Sigmoid colon (tissue), 7 donors: ENCODE measurements around the gene PPP1R12B. TPM values are rescaled to one million over a fixed set of nuclear protein-coding genes. Genes with fewer than 3 reads are reported as not detected.

Experiments used
- DNase-seq: peaks from one replicate; pipeline ENCODE4 v3.0.0-alpha.2; 2019
- H3K27ac ChIP-seq, 4 donors: fragments of 200-600 bp; sonication (generic); one replicate each; pipeline ENCODE4 v1.5.1; 2016 to 2019; ENCODE audit warnings: mild to moderate bottlenecking in 1 of 4
- H3K27me3 ChIP-seq, 3 donors: fragments of 200-600 bp; sonication (generic); one replicate each; pipeline ENCODE4 v1.5.1; 2019; ENCODE audit warnings: mild to moderate bottlenecking in 1 of 3
- H3K36me3 ChIP-seq, 4 donors: fragments of 200-600 bp; sonication (generic); one replicate each; pipeline ENCODE4 v1.5.1; 2016 to 2019
- H3K4me1 ChIP-seq, 4 donors: fragments of 200-600 bp; sonication (generic); one replicate each; pipeline ENCODE4 v1.5.1; 2017 to 2019
- H3K4me3 ChIP-seq, 4 donors: fragments of 200-600 bp; sonication (generic); one replicate each; pipeline ENCODE4 v1.5.1; 2017 to 2019; ENCODE audit warnings: mild to moderate bottlenecking in 2 of 4, moderate library complexity in 1 of 4
- H3K9me3 ChIP-seq, 4 donors: fragments of 200-600 bp in 3 of 4; sonication (generic) in 3 of 4; one replicate each; pipeline versions ENCODE4 v1.5.1 to v1.6.1; 2013 to 2019
- EP300 ChIP-seq, 4 donors: sonication (generic); formaldehyde crosslinking; IDR thresholded peaks; one replicate each; pipeline ENCODE4 v1.6.1; 2017; ENCODE audit warnings: antibody characterized with exemption in 4 of 4
- POLR2A ChIP-seq, 2 donors: fragments of 450-650 bp; IDR thresholded peaks; one replicate each; pipeline ENCODE4 v1.6.1; 2016; ENCODE audit warnings: antibody characterized with exemption in 2 of 2, mild to moderate bottlenecking in 2 of 2, moderate library complexity in 2 of 2
- POLR2AphosphoS5 ChIP-seq, 4 donors: sonication (generic); formaldehyde crosslinking; IDR thresholded peaks; one replicate each; pipeline ENCODE4 v1.6.1; 2017; ENCODE audit warnings: antibody characterized with exemption in 4 of 4
- WGBS, 2 donors: extraction: QIAGEN DNeasy Blood & Tissue Kit; methylation state at CpG; one replicate each; pipeline ENCODE4 v1.1.7; 2013; 5-methylcytosine and 5-hydroxymethylcytosine counted together
- intact Hi-C: fragments of 100-400 bp; cut with DNase I; formaldehyde crosslinking; loops from one replicate; pipeline ENCODE4 v1.15.1; 2023
- polyA plus RNA-seq, 3 donors: library from polyadenylated mRNA; stranded (reverse); fragments of 200-250 nt; gene quantifications; one replicate each; pipeline ENCODE4 v1.2.3, GENCODE V29; 2013
- total RNA-seq, 4 donors: library from RNA; depleted of rRNA; stranded (reverse); fragments of >200 nt; gene quantifications; one replicate each; pipeline ENCODE4 v1.1.0, GENCODE V29; 2016
- TF ChIP-seq, protein P1 (sequence below), 4 experiments: fragments of 450-650 bp in 3 of 4; fragments of 200-600 bp in 1 of 4; IDR thresholded peaks; one replicate each; pipeline ENCODE4 v1.5.1; 2016 to 2019; ENCODE audit warnings: antibody characterized with exemption in 4 of 4, mild to moderate bottlenecking in 3 of 4, moderate library complexity in 2 of 4
- donor health status: healthy with polysubstance abuse.
- donor health status: Bipolar disorder and iron deficiency.
- donor health status: healthy.

Gene PPP1R12B
- total and polyA plus RNA-seq, 7 donors = 5.3 to 995 (median 493) TPM

DNA sequence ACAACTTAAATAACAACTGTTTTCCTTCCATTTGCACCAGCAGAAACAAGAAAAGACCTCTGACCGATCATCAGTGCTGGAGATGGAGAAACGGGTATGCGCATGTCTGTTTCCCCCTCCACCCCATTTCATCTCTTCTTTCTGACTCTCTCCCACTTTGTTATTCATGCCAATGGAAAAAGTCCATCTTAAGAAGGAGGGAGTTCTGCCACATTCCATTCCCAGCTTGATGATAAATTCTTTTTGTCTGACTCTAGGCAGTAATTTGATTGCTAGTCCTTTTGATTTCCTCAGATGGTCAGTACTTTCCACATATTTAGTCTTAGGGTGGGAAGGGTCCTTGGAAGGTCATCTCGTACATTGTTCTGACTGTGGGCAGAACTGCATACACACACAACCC, 219.2 kb downstream of the PPP1R12B start:
- no peak for DNase-seq

DNA sequence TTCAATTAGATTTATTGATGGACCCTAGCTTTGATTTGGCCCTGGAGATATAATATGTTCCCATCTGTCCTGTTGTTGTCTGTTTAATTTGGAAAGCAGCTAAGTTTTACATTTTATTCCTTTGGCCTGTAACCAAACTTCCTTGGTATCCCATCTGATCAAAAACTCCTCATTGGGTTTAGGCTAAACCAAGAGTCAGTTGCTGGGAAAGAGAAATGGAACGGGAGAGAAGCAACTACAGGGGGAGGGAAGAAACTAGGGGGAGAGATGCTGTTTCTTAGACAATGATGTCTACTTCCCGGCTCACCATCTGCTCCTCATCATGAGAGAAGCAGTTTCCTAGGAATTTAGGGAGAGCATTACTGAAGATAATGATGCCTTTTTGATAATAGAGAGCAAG, 219.9 kb downstream of the PPP1R12B start:
- WGBS, 2 donors = 81 to 84% methylated on average over 2 of the region's 2 CpGs
- Histone ChIP-seq H3K36me3 (peaks cover 15 to 86% (median 52%) of the 10 kb centered on the region in 4 donors), H3K27me3 (no peaks in the 10 kb centered on the region), H3K4me1 (peaks cover 0 to 100% (median 98%) of the 10 kb centered on the region in 4 donors), H3K27ac (peak overlapping the region; percentile 78 to 94 (median 85)), H3K9me3 (no peaks in the 10 kb centered on the region), H3K4me3 (no peak overlapping the region)
- intact Hi-C loops = no loop called here
- DNase-seq = no peak
- TF ChIP-seq, protein P1, sequence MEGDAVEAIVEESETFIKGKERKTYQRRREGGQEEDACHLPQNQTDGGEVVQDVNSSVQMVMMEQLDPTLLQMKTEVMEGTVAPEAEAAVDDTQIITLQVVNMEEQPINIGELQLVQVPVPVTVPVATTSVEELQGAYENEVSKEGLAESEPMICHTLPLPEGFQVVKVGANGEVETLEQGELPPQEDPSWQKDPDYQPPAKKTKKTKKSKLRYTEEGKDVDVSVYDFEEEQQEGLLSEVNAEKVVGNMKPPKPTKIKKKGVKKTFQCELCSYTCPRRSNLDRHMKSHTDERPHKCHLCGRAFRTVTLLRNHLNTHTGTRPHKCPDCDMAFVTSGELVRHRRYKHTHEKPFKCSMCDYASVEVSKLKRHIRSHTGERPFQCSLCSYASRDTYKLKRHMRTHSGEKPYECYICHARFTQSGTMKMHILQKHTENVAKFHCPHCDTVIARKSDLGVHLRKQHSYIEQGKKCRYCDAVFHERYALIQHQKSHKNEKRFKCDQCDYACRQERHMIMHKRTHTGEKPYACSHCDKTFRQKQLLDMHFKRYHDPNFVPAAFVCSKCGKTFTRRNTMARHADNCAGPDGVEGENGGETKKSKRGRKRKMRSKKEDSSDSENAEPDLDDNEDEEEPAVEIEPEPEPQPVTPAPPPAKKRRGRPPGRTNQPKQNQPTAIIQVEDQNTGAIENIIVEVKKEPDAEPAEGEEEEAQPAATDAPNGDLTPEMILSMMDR (IDR thresholded peaks at IDR 0.05) = no peak
- no peak for TF ChIP-seq EP300 (IDR thresholded peaks at IDR 0.05)
- TF ChIP-seq POLR2AphosphoS5 (IDR thresholded peaks at IDR 0.05) = no peak
- TF ChIP-seq POLR2A (IDR thresholded peaks at IDR 0.05) = no peak

More for the DNA sequence above, 219.2 kb downstream of the PPP1R12B start:
- intact Hi-C loops = no loop called here
- Histone ChIP-seq H3K27me3 (no peaks in the 10 kb centered on the region), H3K9me3 (no peaks in the 10 kb centered on the region), H3K27ac (peak overlapping the region; percentile 78 to 94 (median 85)), H3K4me3 (no peak overlapping the region), H3K36me3 (peaks cover 12 to 87% (median 48%) of the 10 kb centered on the region in 4 donors), H3K4me1 (peaks cover 0 to 100% (median 97%) of the 10 kb centered on the region in 4 donors)
- TF ChIP-seq EP300 (IDR thresholded peaks at IDR 0.05) (no peak), POLR2AphosphoS5 (IDR thresholded peaks at IDR 0.05) (peak in 1 of 4 donors; percentile 16)
- WGBS, 2 donors = 87 to 91% methylated on average over 4 of the region's 4 CpGs

DNA sequence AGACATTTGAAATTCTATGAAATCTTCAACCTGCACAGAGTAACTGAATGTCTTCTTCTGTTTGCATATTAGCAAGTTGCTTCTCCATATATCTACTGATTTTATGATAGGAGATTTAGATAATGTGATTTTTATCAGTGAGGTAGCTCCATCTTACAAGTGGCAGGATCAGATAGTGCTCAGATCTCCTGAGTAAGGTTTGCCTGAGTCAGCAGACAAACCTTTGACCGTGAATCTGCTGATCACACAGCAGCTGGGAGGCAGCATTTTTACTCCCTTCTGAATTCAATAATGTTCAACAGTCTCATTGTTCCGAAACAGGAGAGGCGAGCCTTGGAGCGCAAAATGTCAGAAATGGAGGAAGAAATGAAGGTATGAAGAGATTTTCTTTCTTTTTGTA, 220.3 kb downstream of the PPP1R12B start:
- TF ChIP-seq POLR2AphosphoS5 (IDR thresholded peaks at IDR 0.05) (no peak), POLR2A (IDR thresholded peaks at IDR 0.05) (no peak), EP300 (IDR thresholded peaks at IDR 0.05) (no peak)
- TF ChIP-seq, protein P1 (IDR thresholded peaks at IDR 0.05) = no peak
- Histone ChIP-seq H3K27ac (peak overlapping the region; percentile 78 to 94 (median 85)), H3K36me3 (peaks cover 15 to 84% (median 54%) of the 10 kb centered on the region in 4 donors), H3K4me1 (peaks cover 0 to 100% (median 98%) of the 10 kb centered on the region in 4 donors), H3K4me3 (no peak overlapping the region), H3K27me3 (no peaks in the 10 kb centered on the region), H3K9me3 (no peaks in the 10 kb centered on the region)
- intact Hi-C loops = no loop called here
- 88 to 90% methylated on average over 4 of the region's 4 CpGs for WGBS, 2 donors
- no peak for DNase-seq

DNA sequence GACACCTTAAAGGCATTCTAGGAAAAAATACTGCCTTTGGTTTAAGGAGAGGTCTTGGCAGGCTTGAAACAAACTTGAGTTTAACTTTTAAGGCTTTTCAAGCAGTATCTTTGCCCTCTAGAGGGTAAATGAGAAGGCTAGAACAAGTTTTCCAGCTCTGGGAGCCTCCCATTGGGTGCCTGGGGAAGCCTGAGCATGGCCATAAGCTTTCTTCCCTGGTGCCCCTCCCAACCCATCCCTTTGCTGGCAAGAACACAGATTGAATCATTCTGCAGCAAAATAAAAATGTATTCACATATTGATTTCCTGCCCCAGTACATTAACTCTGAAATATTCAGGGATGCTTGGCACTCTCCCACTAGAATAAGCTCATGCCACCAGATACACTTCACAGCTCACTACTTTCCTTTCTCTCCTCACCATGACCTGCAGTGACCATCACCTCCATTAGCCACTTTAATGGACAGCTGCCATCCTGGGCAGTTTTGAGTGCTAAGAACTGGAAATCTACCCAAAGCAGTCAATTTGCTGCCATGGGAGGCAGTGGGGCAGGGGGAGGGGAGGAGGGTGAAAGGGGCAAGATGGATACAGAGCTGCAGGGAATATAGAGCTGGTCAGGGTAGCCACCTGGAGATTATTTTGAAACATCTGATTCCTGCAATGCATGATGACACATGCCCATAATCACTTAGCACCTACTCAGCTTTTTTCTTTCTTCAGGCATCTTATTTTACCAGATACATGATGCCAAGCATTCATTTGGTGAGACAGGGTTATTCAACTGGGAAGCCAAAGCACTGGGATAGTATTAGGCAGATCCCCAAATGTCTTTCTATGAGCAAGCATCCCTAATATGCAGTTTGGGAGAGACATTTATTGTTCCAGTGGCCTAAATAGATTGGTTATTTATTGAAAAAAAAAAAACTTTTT, 221.2 kb downstream of the PPP1R12B start:
- Histone ChIP-seq H3K36me3 (peaks cover 11 to 83% (median 51%) of the 10 kb centered on the region in 4 donors), H3K4me3 (no peak overlapping the region), H3K27ac (peak overlapping the region; percentile 78 to 94 (median 85)), H3K9me3 (no peaks in the 10 kb centered on the region), H3K4me1 (peaks cover 0 to 100% (median 98%) of the 10 kb centered on the region in 4 donors), H3K27me3 (no peaks in the 10 kb centered on the region)
- DNase-seq = no peak
- TF ChIP-seq POLR2A (IDR thresholded peaks at IDR 0.05) (no peak), EP300 (IDR thresholded peaks at IDR 0.05) (no peak), POLR2AphosphoS5 (IDR thresholded peaks at IDR 0.05) (no peak)
- TF ChIP-seq, protein P1 (IDR thresholded peaks at IDR 0.05) = no peak
- intact Hi-C loops = loop anchor here (5.0 kb wide), 1 partner anchor 32 kb away; no protein-coding TSS in a partner anchor

DNA sequence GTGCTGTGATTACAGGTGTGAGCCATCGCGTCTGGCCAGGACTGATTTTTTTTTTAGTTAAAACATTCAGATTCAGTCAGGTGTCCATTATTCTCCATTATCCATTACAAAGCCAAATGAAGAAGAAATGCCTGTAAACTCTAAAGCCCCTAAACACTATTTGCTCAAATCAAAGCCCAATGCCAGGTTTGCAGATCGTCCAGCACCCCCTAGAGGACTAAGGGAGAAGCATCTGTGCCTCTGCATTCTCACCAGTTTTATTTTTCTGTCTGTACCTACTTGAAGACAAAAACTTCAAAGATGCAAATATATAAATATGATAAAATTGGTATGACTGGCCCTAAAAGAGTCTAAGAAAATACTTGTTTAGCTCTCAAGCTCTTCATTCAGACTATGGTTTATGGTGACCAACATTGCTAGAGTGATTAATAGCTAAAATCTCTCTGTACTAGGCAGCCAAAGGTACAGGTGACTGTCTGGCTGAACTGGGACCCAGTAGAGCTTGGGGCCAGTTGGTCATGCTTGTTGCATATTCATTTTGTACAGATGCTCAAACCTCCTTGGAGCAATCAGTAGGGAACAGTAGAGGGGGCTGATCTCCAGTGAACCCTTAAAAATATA, 223.3 kb downstream of the PPP1R12B start:
- H3K27ac ChIP-seq = peak overlapping the region; percentile 78 to 94 (median 85)

More for the DNA sequence above, 223.3 kb downstream of the PPP1R12B start:
- Histone ChIP-seq H3K27me3 (no peaks in the 10 kb centered on the region), H3K4me3 (no peak overlapping the region), H3K36me3 (peaks cover 16 to 80% (median 46%) of the 10 kb centered on the region in 4 donors), H3K9me3 (no peaks in the 10 kb centered on the region), H3K4me1 (peaks cover 0 to 100% (median 98%) of the 10 kb centered on the region in 4 donors)
- intact Hi-C loops = loop anchor here (2.0 to 5.0 kb wide), 2 partner anchors 35 to 71 kb away; no protein-coding TSS in a partner anchor
- TF ChIP-seq, protein P1 (IDR thresholded peaks at IDR 0.05) = peak; percentile 25 to 70 (median 64)
- TF ChIP-seq EP300 (IDR thresholded peaks at IDR 0.05) = no peak
- WGBS, 2 donors = 64 to 66% methylated on average over 3 of the region's 3 CpGs
- DNase-seq = no peak
